GM23248 (cell line): ENCODE data around the gene FBXW4. TPM values are rescaled to one million over a fixed set of nuclear protein-coding genes. Genes with fewer than 3 reads are reported as not detected.

Experiments used
- DNase-seq: peaks from one replicate; pipeline ENCODE4 v3.0.0-alpha.2; 2015
- H2AFZ ChIP-seq: fragments of 200-600 bp; sonication (generic); 2 replicates; pipeline ENCODE4 v1.6.1; 2016; ENCODE audit warnings: antibody characterized with exemption
- H3F3A ChIP-seq: fragments of 200-600 bp; sonication (generic); 2 replicates; pipeline ENCODE4 v1.6.1; 2016; ENCODE audit warnings: mild to moderate bottlenecking, antibody characterized with exemption, mixed run types; ENCODE audit not compliant: insufficient read depth
- H3K27ac ChIP-seq: fragments of 200-600 bp; sonication (generic); 2 replicates; pipeline ENCODE4 v1.5.1; 2016; ENCODE audit warnings: mild to moderate bottlenecking
- H3K27me3 ChIP-seq: fragments of 200-600 bp; sonication (generic); replicated peaks from 2 replicates; pipeline ENCODE4 v1.6.1; 2016; ENCODE audit warnings: mild to moderate bottlenecking; ENCODE audit not compliant: insufficient read depth
- H3K36me3 ChIP-seq: fragments of 200-600 bp; sonication (generic); 2 replicates; pipeline ENCODE4 v1.6.1; 2016; ENCODE audit warnings: low read depth, mild to moderate bottlenecking
- H3K4me1 ChIP-seq: fragments of 200-600 bp; sonication (generic); 2 replicates; pipeline ENCODE4 v1.6.1; 2016; ENCODE audit warnings: mild to moderate bottlenecking; ENCODE audit not compliant: insufficient read depth
- H3K4me2 ChIP-seq: fragments of 200-600 bp; sonication (generic); one replicate; pipeline ENCODE4 v1.6.1; 2016; ENCODE audit warnings: mild to moderate bottlenecking; ENCODE audit not compliant: unreplicated experiment
- H3K4me3 ChIP-seq: fragments of 200-600 bp; sonication (generic); 2 replicates; pipeline ENCODE4 v1.5.1; 2016; ENCODE audit warnings: mild to moderate bottlenecking
- H3K79me2 ChIP-seq: fragments of 200-600 bp; sonication (generic); 2 replicates; pipeline ENCODE4 v1.6.1; 2016; ENCODE audit warnings: mild to moderate bottlenecking; ENCODE audit not compliant: insufficient read depth
- H3K9ac ChIP-seq: fragments of 200-600 bp; sonication (generic); 2 replicates; pipeline ENCODE4 v1.6.1; 2016; ENCODE audit warnings: mild to moderate bottlenecking
- H3K9me2 ChIP-seq: fragments of 200-600 bp; sonication (generic); 2 replicates; pipeline ENCODE4 v1.6.1; 2016; ENCODE audit warnings: mixed run types, mild to moderate bottlenecking, moderate library complexity; ENCODE audit not compliant: insufficient read depth
- H3K9me3 ChIP-seq: fragments of 200-600 bp; sonication (generic); one replicate; pipeline ENCODE4 v1.6.1; 2017; ENCODE audit warnings: low read depth
- H4K20me1 ChIP-seq: fragments of 200-600 bp; sonication (generic); 2 replicates; pipeline ENCODE4 v1.6.0; 2016; ENCODE audit not compliant: insufficient read depth
- EZH2 ChIP-seq: fragments of 200-600 bp; sonication (generic); IDR thresholded peaks from 2 replicates; pipeline ENCODE4 v1.6.1; 2018; ENCODE audit warnings: antibody characterized with exemption, mild to moderate bottlenecking; ENCODE audit not compliant: insufficient read depth, poor library complexity, severe bottlenecking
- EZH2phosphoT487 ChIP-seq: fragments of 200-600 bp; sonication (generic); IDR thresholded peaks from 2 replicates; pipeline ENCODE4 v1.6.1; 2018; ENCODE audit warnings: antibody characterized with exemption, moderate library complexity, mild to moderate bottlenecking, low read depth; ENCODE audit not compliant: insufficient read depth
- WGBS, 2 experiments: methylation state at CpG; one replicate each; pipeline ENCODE4 v1.1.6; 2015 to 2017; ENCODE audit warnings: low lambda C conversion rate in 2 of 2, low coverage in 1 of 2; ENCODE audit errors: missing lambda C conversion rate in 2 of 2; 5-methylcytosine and 5-hydroxymethylcytosine counted together
- in situ Hi-C: fragments of 300-500 bp; cut with MboI; formaldehyde crosslinking; loops from 2 replicates; pipeline ENCODE4 v1.15.0; 2020
- polyA plus RNA-seq: library from polyadenylated mRNA; unstranded; fragments of >200 nt; fragmentation: Nextera tagmentation; extraction: Ambion mirVana; gene quantifications from 2 replicates; pipeline ENCODE4 v1.2.1, GENCODE V29; 2016
- total RNA-seq: library from RNA; depleted of rRNA; stranded (reverse); fragments of >200 nt; shearing (Covaris generic); gene quantifications from 2 replicates; pipeline ENCODE4 v1.2.3, GENCODE V29; 2014

Gene FBXW4
- total and polyA plus RNA-seq, 2 experiments from 2014 or later: 4.6 to 18.7 TPM

DNA sequence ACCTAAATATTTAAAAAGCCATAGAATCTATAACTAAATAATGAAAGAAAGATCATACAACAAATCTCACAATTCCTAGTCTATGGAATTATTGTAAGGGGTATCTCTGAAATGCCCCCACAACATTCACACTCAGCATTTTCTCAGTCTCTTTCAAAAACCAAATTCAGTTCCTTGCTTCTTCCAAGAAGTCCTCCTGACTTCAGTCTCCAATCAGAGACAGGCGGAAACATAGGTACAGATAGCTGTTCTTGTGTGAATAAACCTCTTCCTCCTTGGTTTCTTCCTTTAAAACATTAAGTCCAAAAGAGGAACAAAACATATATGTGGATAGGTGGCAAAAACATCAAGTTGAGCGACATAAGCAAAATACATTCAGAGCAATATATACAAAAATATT lies 13.9 kb upstream of the FBXW4 start:
- Histone ChIP-seq H3K4me2 (no peak overlapping the region), H4K20me1 (no peaks in the 10 kb centered on the region), H3K27ac (no peak overlapping the region), H3K4me3 (no peak overlapping the region), H3K9me3 (no peaks in the 10 kb centered on the region), H3K27me3 (peaks cover 13% of the 10 kb centered on the region), H3K79me2 (no peaks in the 10 kb centered on the region), H3F3A (no peaks in the 10 kb centered on the region), H3K36me3 (no peaks in the 10 kb centered on the region), H3K4me1 (no peaks in the 10 kb centered on the region), H3K9ac (no peak overlapping the region), H2AFZ (no peak overlapping the region), H3K9me2 (no peaks in the 10 kb centered on the region; the same call in 1 of the 2 replicates)
- WGBS, 2 experiments: 48 to 53% methylated on average over 2 of the region's 2 CpGs
- TF ChIP-seq EZH2 (no peak), EZH2phosphoT487 (no peak)
- no peak for DNase-seq
- in situ Hi-C loops: no loop called here

GRCh38 chr10:101708073-101708472 lies 13.1 kb upstream of the FBXW4 start:
- H2AFZ ChIP-seq: no peak overlapping the region
- TF ChIP-seq EZH2phosphoT487 (no peak), EZH2 (no peak)
- H4K20me1 ChIP-seq: no peaks in the 10 kb centered on the region
- H3F3A ChIP-seq: no peaks in the 10 kb centered on the region
- H3K4me2 ChIP-seq: no peak overlapping the region
- H3K4me1 ChIP-seq: no peaks in the 10 kb centered on the region
- no peaks in the 10 kb centered on the region for H3K9me3 ChIP-seq
- H3K9ac ChIP-seq: no peak overlapping the region
- peaks cover 13% of the 10 kb centered on the region for H3K27me3 ChIP-seq
- no peak overlapping the region for H3K27ac ChIP-seq
- 44 to 57% methylated on average over 1 of the region's 1 CpG for WGBS, 2 experiments
- in situ Hi-C loops: no loop called here
- H3K79me2 ChIP-seq: no peaks in the 10 kb centered on the region
- no peak overlapping the region for H3K4me3 ChIP-seq
- no peaks in the 10 kb centered on the region; the same call in 1 of the 2 replicates for H3K9me2 ChIP-seq
- H3K36me3 ChIP-seq: no peaks in the 10 kb centered on the region
- no peak for DNase-seq

DNA sequence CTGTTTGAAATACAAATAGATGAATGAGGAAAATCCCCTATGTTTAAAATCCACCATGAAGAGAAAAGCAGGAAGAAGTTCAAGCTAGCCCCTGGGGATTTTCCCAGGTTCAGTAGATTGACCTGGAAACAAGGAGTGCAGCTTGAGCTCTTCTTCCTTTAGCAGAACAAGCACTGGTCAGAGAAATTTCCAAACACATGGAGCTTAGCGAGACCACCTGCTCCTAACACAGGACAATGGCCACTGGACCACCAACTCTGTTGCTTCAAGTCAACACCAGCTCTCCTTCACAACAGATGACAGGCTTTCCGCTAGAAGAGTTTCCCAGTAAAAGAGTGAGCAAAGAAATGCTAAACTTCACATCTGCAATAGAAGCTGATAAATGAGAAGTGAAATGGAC lies 9.4 kb upstream of the FBXW4 start:
- Histone ChIP-seq H3F3A (no peaks in the 10 kb centered on the region), H3K36me3 (no peaks in the 10 kb centered on the region), H3K27me3 (peaks cover 7% of the 10 kb centered on the region), H3K4me3 (no peak overlapping the region), H2AFZ (no peak overlapping the region), H3K27ac (no peak overlapping the region), H3K9me3 (no peaks in the 10 kb centered on the region), H3K4me1 (no peaks in the 10 kb centered on the region), H3K9me2 (no peaks in the 10 kb centered on the region; the same call in 1 of the 2 replicates), H3K4me2 (no peak overlapping the region), H4K20me1 (no peaks in the 10 kb centered on the region), H3K9ac (no peak overlapping the region), H3K79me2 (no peaks in the 10 kb centered on the region)
- no peak for TF ChIP-seq EZH2phosphoT487
- no peak for TF ChIP-seq EZH2
- in situ Hi-C loops: no loop called here
- DNase-seq: no peak
- 96 to 100% methylated on average over 2 of the region's 2 CpGs for WGBS, 2 experiments

- H3K4me3 ChIP-seq: no peak overlapping the region
- H3K36me3 ChIP-seq: no peaks in the 10 kb centered on the region
- no peak overlapping the region for H3K9ac ChIP-seq
- H3K27me3 ChIP-seq: no peaks in the 10 kb centered on the region
- WGBS, 2 experiments: 96 to 98% methylated on average over 3 of the region's 3 CpGs
- H3F3A ChIP-seq: no peaks in the 10 kb centered on the region; the same call in 1 of the 2 replicates
- no peaks in the 10 kb centered on the region for H3K9me3 ChIP-seq
- H2AFZ ChIP-seq: no peak overlapping the region
- TF ChIP-seq EZH2 (no peak), EZH2phosphoT487 (no peak)
- H3K4me2 ChIP-seq: no peak overlapping the region
- peaks cover under 1% of the 10 kb centered on the region; the same call in 1 of the 2 replicates for H4K20me1 ChIP-seq
- in situ Hi-C loops: no loop called here
- H3K27ac ChIP-seq: no peak overlapping the region
- H3K79me2 ChIP-seq: peaks cover 41% of the 10 kb centered on the region
- H3K4me1 ChIP-seq: peaks cover 11% of the 10 kb centered on the region
- no peak for DNase-seq
- H3K9me2 ChIP-seq: no peaks in the 10 kb centered on the region
Observed at GRCh38 chr10:101696632-101697031, 1.7 kb upstream of the FBXW4 start.
